ENCODE results near the gene ZSCAN20. TPM values are rescaled to one million over a fixed set of nuclear protein-coding genes. Genes with fewer than 3 reads are reported as not detected.
A peak's percentile ranks its signal among the peaks of the same experiment; 100 is the strongest.

The ZSCAN20 gene
- total RNA-seq, 6 experiments from 2014 or later: 0.81 to 2.7 (median 1.4) TPM

- Histone ChIP-seq H3K4me3 (peak within 1 kb of the TSS; percentile 68 to 90 (median 75)), H3K36me3 (no peaks in the 10 kb centered on the region), H3K9me3 (no peaks in the 10 kb centered on the region), H3K27me3 (no peaks in the 10 kb centered on the region), H3K4me1 (peaks cover 0 to 8% (median 2%) of the 10 kb centered on the region in 4 donors), H3K27ac (peak within 1 kb of the TSS; percentile 7 to 53 (median 50))
- DNase-seq: peak; percentile 99
- 1% methylated on average over 20 of the region's 91 CpGs for WGBS (ENCODE audit: insufficient coverage, low coverage, low lambda C conversion rate, missing lambda C conversion rate)
- TF ChIP-seq, protein P1, sequence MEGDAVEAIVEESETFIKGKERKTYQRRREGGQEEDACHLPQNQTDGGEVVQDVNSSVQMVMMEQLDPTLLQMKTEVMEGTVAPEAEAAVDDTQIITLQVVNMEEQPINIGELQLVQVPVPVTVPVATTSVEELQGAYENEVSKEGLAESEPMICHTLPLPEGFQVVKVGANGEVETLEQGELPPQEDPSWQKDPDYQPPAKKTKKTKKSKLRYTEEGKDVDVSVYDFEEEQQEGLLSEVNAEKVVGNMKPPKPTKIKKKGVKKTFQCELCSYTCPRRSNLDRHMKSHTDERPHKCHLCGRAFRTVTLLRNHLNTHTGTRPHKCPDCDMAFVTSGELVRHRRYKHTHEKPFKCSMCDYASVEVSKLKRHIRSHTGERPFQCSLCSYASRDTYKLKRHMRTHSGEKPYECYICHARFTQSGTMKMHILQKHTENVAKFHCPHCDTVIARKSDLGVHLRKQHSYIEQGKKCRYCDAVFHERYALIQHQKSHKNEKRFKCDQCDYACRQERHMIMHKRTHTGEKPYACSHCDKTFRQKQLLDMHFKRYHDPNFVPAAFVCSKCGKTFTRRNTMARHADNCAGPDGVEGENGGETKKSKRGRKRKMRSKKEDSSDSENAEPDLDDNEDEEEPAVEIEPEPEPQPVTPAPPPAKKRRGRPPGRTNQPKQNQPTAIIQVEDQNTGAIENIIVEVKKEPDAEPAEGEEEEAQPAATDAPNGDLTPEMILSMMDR (IDR thresholded peaks at IDR 0.05): peak; percentile 28 to 59 (median 42)
- TF ChIP-seq POLR2A (IDR thresholded peaks at IDR 0.05): peak; percentile 70
- peak; percentile 96 to 99 (median 98) for ATAC-seq
- intact Hi-C loops (cut with DNase I): no loop called here
Observed at GRCh38 chr1:33430692-33431593, 41.5 kb upstream of the ZSCAN20 start, which contains the start of gene PHC2. PHC2 (minus strand) TSS chr1:33431095; CDS start chr1:33375539, 55,556 bp downstream.

GRCh38 chr1:33433509-33434362, 38.7 kb upstream of the ZSCAN20 start:
- WGBS (ENCODE audit: insufficient coverage, low coverage, low lambda C conversion rate, missing lambda C conversion rate): 47% methylated on average over 3 of the region's 3 CpGs
- TF ChIP-seq, protein P1 (IDR thresholded peaks at IDR 0.05): no peak
- no peak for TF ChIP-seq POLR2A (IDR thresholded peaks at IDR 0.05)
- peak in 1 of 3 donors; percentile 24 for DNase-seq
- H3K4me3 ChIP-seq: no peak overlapping the region
- peaks cover 0 to 8% (median 2%) of the 10 kb centered on the region in 4 donors for H3K4me1 ChIP-seq
- no peaks in the 10 kb centered on the region for H3K27me3 ChIP-seq
- intact Hi-C loops (cut with DNase I): no loop called here
- no peaks in the 10 kb centered on the region for H3K9me3 ChIP-seq
- H3K36me3 ChIP-seq: no peaks in the 10 kb centered on the region
- peak overlapping the region in 1 of 3 donors; percentile 53 for H3K27ac ChIP-seq
- ATAC-seq: peak; percentile 7 to 50 (median 14)

DNA sequence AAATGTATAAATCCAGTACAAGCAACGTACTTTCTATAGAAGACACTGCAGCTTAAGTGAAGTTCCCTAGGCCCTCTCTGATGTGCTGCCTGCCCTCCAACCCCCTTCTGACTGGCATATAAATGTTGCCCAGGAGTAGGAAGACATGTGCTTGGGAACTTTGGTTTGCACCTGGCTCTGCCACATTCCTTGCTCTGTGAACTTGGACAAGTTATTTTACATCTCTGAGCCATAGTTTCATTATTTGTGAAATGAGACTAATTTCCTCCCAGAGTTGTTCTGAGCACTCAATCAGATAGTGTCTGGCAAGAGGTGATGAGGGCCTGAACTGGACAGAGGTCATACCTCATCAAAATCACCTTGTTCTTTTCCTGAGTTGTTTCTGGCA, 38.1 kb upstream of the ZSCAN20 start:
- ATAC-seq: no peak
- DNase-seq: no peak
- Histone ChIP-seq H3K4me1 (peaks cover 0 to 7% (median 2%) of the 10 kb centered on the region in 4 donors), H3K4me3 (no peak overlapping the region), H3K27me3 (no peaks in the 10 kb centered on the region), H3K9me3 (no peaks in the 10 kb centered on the region), H3K36me3 (no peaks in the 10 kb centered on the region), H3K27ac (no peak overlapping the region)
- intact Hi-C loops (cut with DNase I): no loop called here
- WGBS (ENCODE audit: insufficient coverage, low coverage, low lambda C conversion rate, missing lambda C conversion rate): 70% methylated on average over 1 of the region's 1 CpG
- TF ChIP-seq POLR2A (IDR thresholded peaks at IDR 0.05): no peak
- TF ChIP-seq, protein P1 (IDR thresholded peaks at IDR 0.05): no peak

GRCh38 chr1:33435096-33435820, 37.2 kb upstream of the ZSCAN20 start:
- TF ChIP-seq POLR2A (IDR thresholded peaks at IDR 0.05): no peak
- TF ChIP-seq, protein P1 (IDR thresholded peaks at IDR 0.05): no peak
- no peak for DNase-seq
- no peak overlapping the region for H3K27ac ChIP-seq
- H3K36me3 ChIP-seq: no peaks in the 10 kb centered on the region
- H3K4me3 ChIP-seq: no peak overlapping the region
- intact Hi-C loops (cut with DNase I): no loop called here
- H3K4me1 ChIP-seq: no peaks in the 10 kb centered on the region
- no peak for ATAC-seq
- 67% methylated on average over 4 of the region's 4 CpGs for WGBS (ENCODE audit: insufficient coverage, low coverage, low lambda C conversion rate, missing lambda C conversion rate)
- H3K9me3 ChIP-seq: no peaks in the 10 kb centered on the region
- H3K27me3 ChIP-seq: no peaks in the 10 kb centered on the region
